GM21576 (cell line): Measurements from ENCODE around the gene ANK2.
A peak's percentile ranks its signal among the peaks of the same experiment; 100 is the strongest.

ENCODE experiments used
- ATAC-seq: cut with Tn5 transposase; IDR thresholded peaks from one replicate; pipeline ENCODE4 v1.9.1; 2021; ENCODE audit warnings: mild to moderate bottlenecking, moderate library complexity; ENCODE audit not compliant: unreplicated experiment

ANK2 gene

DNA sequence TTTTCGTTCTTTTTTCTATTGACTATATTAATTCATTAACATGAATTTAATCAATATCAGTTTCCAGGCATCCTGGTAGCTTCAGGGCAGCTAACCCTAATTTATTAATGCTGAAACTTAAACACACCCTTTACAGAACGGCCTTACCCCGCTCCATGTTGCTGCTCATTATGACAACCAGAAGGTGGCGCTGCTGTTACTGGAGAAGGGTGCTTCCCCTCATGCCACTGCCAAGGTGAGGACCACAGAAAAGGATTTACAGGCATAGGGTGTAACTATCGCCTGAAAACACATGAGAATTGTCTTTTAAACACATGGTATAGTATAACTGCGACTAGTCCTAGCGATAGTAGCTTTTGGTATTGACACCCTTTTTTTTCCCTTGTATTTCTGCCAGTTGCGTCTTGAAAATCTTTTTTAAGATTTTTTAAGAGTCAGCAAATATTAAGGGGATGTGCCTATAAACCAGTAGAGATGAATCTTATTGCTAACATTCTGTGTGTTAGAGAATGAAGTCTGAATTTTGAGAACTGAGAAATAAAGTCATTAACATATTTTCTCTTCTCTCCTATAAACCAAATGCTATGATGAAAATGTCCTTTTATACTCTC is 229.0 kb downstream of the ANK2 start:
- ATAC-seq: peak; percentile 97

DNA sequence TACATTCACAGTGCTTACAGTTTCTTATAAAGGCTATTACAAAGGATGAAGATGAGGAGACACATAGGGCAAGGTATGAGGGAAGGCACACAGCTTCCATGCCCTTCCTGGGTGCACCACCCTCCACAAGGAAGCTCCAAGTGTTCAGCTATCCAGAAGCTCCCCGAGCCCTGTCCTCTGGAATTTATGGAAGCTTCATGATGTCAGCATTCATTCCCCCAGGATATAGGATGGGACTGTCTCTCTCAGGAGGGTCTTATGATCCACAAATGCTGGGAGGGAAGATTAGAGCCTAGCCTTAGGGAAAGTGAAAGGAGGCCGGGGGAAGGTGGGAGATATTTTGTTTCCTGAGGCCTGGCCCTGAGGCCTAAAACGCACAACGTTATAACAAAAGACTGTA is 236.0 kb downstream of the ANK2 start:
- ATAC-seq: no peak

DNA sequence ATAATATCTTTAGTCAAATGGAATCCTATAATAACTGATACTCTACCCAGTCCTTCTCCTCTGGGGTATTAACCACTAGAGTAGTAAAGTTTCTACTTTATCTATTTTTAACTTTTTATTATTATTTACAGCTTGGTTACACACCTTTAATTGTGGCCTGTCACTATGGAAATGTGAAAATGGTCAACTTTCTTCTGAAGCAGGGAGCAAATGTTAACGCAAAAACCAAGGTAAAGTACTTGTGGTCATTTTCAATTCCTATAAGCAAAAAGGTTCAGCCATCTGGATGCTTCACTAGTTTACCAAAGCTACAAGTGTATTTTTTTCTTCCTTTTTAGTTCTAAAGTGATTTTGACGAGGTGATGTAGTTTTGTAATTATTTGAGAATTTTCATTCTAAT is 238.8 kb downstream of the ANK2 start:
- ATAC-seq: no peak

DNA sequence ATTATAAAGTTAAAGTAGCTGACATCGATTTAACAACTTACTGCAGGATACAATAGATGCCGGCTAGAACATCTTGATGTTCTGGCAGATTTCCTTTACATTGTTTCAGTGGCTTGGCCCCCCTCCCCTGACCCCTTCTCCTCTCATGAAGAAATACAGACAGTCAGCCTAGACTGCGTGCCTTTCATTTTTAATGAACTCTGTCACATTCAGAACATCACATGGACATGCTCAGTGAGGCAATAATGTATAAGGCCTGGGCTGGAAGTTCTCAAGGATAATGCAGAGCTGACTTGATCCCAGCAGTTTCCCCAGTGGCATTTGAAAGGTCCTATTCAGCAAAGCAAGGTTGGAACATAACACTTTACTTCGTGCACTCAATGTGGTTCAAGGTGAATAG is 239.2 kb downstream of the ANK2 start:
- ATAC-seq: no peak

DNA sequence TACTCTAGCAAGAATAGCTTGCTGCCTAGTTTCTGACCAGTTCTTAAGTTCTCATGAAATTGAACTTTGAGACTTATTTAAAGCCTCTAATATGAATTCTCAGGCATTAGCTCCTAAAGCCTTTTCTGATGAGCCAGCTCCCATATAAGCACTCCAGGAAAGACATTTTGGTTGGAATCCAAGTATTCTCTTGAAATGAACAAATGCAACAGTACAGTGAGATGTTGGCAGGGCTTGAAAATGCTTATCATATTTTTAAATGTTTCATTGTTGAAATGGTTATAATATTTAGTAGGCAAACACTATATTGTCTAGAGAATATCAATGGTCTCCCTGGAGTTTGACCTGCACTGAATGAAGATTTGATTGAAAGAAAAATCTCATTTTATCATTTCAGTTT is 240.3 kb downstream of the ANK2 start:
- no peak for ATAC-seq

DNA sequence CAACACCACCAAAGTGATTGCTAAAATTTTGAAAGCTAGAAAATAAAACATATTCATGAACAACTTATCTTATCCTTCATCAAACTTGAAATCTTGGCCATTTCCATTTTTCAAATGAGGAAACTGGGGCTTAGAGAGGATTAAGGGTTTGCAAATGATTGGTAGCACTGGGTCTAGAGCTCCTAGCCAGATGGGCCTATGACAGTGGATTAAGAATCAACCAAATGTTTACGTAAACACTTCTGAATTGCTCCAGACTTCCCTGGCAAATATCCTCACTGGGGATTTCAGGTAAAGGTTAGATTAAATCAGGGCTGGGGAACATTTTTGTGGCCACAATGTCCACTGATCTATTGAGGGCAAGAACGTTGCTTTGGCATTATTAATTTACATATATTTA is 241.2 kb downstream of the ANK2 start:
- ATAC-seq: no peak

DNA sequence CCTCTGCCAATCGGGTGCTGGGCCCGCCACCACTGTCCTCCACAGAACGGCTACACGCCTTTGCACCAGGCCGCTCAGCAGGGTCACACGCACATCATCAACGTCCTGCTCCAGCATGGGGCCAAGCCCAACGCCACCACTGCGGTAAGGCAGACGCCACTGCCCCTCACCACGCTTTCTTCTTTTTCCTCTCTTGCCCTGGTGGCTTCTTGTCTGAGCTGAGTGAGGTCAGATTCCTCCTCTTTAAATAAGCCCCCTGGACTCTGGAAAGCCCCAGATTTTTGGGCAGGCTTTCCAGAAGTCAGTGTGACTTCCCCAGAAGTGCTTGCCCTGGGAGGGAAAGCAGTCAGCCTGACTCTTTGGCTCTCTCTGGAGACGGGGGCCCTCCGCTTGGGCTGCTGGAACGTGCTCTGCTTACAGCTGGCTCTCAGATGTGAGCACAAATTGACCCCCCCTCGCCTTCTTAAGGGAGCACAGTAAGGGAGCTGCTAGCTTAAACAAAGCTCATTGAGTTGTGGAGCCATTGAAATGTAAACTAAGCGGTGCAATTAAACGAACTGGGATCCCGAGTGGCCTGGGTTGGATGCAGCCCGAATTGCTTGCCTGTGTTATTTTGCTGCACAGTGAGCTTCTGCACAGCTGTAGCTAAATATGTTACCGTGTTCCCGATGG is 243.1 kb downstream of the ANK2 start:
- no peak for ATAC-seq

DNA sequence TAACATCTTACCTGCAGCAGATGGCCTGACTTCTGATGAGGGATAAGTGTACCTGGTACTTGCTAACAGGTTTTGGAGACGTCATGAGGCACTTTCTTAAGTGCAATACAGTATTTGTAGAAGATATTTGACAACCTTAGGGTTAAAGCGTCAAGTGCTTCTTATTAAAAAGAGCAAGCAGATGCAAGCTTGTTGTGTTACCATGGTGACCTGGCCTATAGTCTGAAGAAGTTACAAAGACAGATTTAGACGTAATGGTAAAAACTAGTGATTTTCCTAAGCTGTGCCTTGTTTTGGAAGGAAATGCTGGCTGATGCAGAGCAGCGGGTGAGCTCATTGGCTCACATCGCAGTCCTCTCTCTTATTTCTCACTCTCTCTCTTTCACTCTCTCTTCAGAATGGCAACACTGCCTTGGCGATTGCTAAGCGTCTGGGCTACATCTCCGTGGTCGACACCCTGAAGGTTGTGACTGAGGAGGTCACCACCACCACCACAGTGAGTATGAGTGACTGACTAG is 243.6 kb downstream of the ANK2 start:
- no peak for ATAC-seq

DNA sequence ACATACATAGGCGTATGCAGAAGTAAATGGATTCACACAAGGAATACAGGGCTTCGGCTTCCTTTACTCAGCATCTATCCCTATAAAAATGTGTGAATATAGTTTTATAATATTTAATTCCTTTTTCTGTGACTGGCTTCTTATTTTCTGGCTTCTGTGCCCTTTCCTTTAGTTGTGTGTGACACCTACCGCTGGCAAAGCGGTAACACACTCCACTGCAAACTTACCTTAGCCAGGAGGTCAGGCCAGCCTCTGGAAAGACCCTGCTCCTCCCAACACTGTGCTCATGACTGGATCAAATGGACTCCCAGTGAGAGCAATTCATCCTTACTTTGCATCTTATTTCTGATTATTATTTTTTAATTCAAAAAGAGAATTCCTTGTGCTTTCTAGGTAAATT is 244.2 kb downstream of the ANK2 start:
- no peak for ATAC-seq

DNA sequence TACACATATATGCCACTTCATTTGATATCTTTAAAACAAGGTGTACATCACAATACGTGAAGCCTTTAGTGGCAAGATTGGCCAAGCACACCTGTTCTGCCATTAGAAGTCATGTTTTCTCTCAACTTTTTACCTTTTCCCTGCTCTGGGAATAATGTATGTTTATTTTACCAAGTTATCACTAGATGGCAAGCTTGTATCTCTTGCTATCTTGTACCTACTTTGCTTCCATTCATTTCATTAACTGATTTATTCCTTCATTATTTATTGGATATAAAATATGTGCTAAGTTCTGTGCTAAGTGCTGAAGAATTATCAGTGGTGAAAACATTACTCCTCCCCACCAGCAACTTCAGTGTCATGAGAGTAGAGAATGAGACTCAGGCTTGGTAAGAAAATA is 245.5 kb downstream of the ANK2 start:
- no peak for ATAC-seq

DNA sequence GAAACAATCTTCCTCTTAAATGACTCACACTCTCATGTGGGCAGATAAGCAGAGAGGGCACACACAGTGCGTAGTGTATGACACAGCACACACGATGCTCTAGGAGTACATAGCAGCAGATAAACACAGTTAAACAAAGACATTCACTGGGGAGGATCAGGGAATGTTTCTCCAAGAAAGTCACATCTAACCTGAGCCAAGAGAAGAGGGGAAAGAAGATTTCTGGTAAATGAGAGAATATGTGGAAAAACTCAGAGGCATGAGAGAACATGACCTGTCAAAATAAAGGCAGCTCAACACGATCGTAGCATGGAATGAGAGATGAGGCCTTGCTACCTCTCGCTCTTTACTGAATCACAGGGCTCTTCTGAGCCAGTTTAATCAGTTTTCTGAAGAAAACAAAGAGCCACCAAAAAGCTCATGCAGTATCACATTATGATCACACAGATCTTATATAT is 251.0 kb downstream of the ANK2 start:
- no peak for ATAC-seq

DNA sequence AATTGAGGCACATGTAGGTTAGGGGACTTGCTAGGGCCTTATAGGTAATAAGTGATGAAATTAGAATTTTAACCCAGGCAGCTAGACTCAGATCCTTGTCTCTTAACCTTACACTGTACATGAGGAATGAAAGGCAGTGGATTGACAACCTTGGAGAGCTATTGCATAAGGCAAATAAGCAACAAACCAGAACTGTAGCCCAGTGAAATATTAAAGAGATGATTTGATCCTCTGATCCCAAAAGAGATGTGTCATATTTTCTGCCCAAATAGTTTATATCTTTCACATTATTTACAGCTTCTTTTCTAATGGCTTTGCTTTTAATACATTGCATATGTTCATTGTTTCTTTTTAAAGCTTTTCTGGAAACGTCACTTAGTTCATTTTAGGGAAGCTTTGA is 252.6 kb downstream of the ANK2 start:
- ATAC-seq: no peak

DNA sequence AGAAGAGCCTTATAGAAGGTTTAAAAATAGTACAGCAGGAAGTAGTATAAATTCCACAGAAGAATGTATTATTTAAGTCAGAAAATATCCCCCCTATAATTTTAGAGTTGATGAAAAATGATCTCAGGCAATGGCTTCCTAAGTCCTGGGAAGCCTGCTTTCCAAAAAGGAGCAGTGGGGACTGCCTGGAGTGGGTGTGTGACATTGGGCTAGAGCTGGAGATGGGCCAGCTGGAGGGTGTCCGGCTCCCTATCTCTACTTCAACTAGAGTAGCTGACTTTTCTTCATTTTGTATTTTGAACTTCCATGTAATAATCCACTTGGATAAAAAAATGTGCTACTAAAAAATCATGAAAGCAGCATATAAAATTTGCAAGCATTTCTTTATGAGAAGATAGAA is 253.9 kb downstream of the ANK2 start:
- ATAC-seq: no peak

DNA sequence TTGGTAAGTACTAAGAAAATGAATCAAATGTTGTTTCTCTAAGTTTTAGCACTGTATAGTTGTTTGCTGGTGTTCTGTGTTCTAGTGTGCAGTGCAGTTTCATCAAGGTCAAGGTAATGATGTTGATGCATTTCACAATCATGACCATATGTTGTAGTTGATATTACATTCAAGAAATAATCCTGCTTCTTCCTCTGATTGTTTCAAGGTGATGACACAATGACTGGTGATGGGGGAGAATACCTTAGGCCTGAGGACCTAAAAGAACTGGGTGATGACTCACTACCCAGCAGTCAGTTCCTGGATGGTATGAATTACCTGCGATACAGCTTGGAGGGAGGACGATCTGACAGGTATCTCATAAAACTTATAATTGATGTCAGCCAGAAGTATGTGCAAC is 261.6 kb downstream of the ANK2 start:
- ATAC-seq: no peak

DNA sequence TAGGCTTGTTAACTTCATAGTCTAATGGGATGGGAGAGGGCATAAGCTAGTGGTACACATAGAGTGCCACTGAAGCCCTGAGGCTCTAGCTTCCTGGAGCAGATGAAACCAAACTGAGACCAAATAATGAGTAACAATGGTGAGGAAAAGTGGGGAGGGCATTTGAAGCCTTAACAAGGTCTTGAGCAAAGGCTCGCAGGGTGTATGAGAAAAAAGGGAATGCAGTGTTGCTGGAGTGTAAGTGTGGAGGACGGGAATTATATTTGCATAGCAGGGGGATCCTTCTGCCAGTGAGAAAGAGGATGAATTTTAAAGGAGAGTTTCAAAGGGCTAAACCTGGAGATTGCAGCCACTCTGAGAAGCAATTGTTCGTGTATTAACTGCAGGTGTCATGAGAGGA is 263.1 kb downstream of the ANK2 start:
- no peak for ATAC-seq

DNA sequence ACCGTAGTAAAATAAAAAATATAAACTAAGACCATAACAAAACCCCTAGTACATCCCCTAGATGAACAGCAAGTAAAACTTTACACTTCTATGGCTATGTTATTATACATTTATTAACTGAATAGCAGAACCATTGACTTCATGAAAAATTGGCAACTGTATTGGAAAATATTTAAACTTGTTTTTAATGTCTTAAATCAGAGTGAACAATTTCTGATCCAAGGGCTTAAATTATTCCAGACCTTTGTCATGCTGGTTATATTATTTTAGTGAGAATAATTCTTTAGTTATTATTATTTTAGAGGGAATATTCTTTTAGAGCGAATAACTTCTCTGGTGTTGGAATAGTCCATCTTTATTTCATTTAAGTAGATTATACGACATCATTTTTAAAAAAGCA is 265.0 kb downstream of the ANK2 start:
- ATAC-seq: no peak

DNA sequence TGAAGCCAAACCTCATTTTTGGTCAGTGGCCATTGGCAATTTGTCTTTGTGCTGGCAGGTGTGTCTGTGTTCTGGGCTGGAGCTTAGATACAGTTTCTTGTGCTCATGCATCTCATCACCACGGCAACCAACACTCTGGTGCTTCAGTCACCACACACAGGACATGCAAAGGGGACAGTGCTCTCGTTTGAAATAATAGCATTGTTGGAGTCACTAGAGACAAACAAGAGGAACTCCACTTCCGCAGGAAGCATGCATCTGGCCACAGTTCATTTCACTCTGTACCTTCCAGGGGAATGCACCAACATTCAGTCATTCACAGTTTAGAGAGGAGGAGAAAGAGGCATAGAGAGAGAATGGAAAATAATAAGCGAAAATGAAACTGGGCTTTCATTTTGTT is 267.4 kb downstream of the ANK2 start:
- ATAC-seq: peak; percentile 97

DNA sequence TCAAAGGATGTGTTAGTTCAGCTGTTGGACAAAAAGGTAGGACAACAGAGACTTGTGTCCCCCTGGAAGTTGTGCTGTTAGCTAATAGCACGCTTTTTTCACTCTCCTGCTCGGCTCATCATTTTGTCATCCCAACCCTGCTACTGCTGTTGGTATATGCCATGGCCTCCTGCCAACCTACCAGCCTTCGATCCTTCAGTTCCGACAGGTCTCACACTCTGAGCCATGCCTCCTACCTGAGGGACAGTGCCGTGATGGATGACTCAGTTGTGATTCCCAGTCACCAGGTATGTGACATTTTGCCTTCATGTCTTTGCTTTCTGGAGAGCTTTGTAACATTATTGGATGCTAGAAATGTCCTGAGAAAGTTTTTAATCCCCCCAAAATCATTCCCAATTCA is 268.1 kb downstream of the ANK2 start:
- ATAC-seq: no peak

DNA sequence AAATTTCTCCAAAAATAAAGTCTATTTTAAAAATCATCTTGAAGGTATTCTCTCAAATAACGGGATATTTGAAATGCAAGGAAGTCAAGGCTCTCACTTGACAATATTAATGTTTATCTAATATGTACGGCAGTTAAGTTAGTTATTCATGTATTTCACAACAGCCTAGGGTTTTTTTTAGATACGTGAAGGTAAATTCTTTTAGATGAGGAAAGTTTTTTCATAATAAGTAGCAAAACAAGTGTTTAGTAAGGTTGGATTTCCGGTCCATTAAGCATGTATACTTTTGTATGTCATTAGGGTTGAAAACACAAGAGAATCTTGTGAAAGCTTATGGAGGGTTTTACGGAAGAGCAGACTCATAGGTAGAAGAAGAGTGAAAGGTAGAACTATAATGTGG is 273.3 kb downstream of the ANK2 start:
- no peak for ATAC-seq

DNA sequence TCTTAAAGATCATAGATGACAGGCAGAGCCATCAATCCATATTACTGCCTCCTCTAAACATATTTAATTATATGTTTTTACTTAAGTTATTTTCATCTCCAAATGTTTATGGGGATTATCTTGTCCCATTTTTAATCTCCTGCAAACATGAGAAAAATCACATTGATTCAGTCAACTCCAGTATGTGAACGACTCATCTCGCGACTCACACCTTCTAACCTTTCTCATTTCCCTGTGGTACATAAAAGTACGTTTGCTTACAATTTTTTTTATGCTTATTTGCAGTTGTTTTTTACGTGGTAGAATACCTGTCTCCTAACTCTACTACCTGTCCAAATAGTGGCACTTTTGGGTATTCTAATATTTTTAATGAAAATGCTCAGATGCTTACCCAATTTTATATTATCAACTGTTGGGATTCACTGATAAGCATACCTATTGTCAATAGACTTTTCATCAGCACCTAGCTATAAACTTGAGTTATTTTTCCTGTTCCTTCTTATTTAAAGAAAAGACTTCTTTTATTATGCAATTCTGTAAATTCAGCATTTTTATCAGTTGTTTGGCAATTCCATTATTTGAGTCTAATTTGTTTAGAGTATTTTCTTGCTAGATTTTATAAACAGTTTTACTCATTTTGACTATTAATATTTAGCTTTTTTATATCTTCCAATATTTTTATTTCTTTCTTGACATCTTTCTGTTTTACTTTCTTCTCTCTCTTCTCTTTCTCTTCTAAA is 276.6 kb downstream of the ANK2 start:
- no peak for ATAC-seq

DNA sequence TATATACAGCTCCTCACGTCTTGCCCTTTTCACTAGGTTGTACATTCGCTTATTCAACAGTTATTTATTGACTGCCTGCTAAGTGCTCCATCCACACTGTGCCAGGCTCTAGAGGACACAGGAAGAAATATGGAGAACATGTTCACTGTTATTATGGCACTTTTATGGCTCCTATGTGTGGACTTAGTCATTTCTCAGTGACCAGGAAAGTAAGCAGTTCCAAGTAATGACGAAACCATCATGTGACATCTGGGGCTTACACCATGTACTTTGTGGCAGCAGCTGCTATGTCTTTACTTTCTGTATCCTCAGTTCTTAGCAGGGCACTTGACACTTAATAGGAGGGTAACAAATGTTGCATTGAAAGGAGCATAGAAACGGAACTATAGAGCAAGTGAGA is 278.0 kb downstream of the ANK2 start:
- ATAC-seq: no peak

DNA sequence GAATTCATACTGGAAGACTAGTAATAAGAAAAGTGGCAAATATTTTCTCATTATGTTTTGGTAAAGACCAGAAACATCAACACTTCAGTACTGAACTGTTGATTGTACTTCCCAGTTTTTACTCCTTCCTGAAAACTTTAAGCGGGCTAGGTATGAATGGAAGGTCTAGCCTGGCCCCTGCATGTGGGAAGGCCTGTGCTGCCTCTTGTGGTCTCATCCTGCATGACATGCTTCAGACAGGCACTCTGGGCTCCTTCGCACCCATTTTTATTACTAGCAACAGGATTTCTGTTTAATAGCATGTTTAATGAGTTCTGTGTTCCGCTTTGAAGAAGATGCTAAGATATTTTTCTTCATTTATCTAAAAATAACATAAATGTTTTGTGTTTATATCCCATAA is 279.1 kb downstream of the ANK2 start:
- no peak for ATAC-seq
